Glutamatergic neuron (in vitro differentiated cells): ENCODE data around the gene TRRAP. TPM values are rescaled to one million over a fixed set of nuclear protein-coding genes. Genes with fewer than 3 reads are reported as not detected.

ENCODE experiments used
- DNase-seq: peaks from one replicate; pipeline ENCODE4 v3.0.0; 2022
- H3K27ac Mint-ChIP-seq: one replicate; pipeline ENCODE4 v1.8.0; 2020; ENCODE audit warnings: mild to moderate bottlenecking, mixed read lengths, inconsistent platforms; ENCODE audit not compliant: unreplicated experiment
- H3K27me3 Mint-ChIP-seq: one replicate; pipeline ENCODE4 v1.8.0; 2020; ENCODE audit warnings: mild to moderate bottlenecking, moderate library complexity, mixed read lengths, inconsistent platforms; ENCODE audit not compliant: unreplicated experiment
- H3K36me3 Mint-ChIP-seq: one replicate; pipeline ENCODE4 v1.8.0; 2020; ENCODE audit warnings: mild to moderate bottlenecking, mixed read lengths, inconsistent platforms; ENCODE audit not compliant: unreplicated experiment
- H3K4me1 Mint-ChIP-seq: one replicate; pipeline ENCODE4 v1.8.0; 2020; ENCODE audit warnings: mild to moderate bottlenecking, low read depth, mixed read lengths, inconsistent platforms; ENCODE audit not compliant: unreplicated experiment
- H3K4me3 Mint-ChIP-seq: one replicate; pipeline ENCODE4 v1.8.0; 2020; ENCODE audit warnings: mild to moderate bottlenecking, mixed read lengths, inconsistent platforms; ENCODE audit not compliant: unreplicated experiment
- H3K9me3 Mint-ChIP-seq: one replicate; pipeline ENCODE4 v1.8.0; 2020; ENCODE audit warnings: mild to moderate bottlenecking, moderate library complexity, mixed read lengths, inconsistent platforms; ENCODE audit not compliant: unreplicated experiment
- total RNA-seq: library from RNA; stranded (reverse); fragmentation: NEBNext Ultra II Directional; extraction: Animal tissue kit (Norgen Biotek cat#: 25700); gene quantifications from one replicate; pipeline ENCODE4 v1.2.1, GENCODE V29; 2021; ENCODE audit not compliant: unreplicated experiment
- TF ChIP-seq, protein P1 (sequence below): fragments of 200-600 bp; sonication (generic); IDR thresholded peaks from one replicate; pipeline ENCODE4 v1.5.0; 2021; ENCODE audit not compliant: partially characterized antibody, unreplicated experiment

Gene TRRAP
- total RNA-seq, 1 donor from 2014 or later, result 68.7 TPM

GRCh38 chr7:98985406-98985805 is 107.1 kb downstream of the TRRAP start:
- H3K27me3 Mint-ChIP-seq, result peaks cover 3% of the 10 kb centered on the region
- no peak for DNase-seq
- H3K4me3 Mint-ChIP-seq, result no peak overlapping the region
- H3K36me3 Mint-ChIP-seq, result peaks cover 28% of the 10 kb centered on the region
- no peak overlapping the region for H3K27ac Mint-ChIP-seq
- no peaks in the 10 kb centered on the region for H3K4me1 Mint-ChIP-seq
- TF ChIP-seq, protein P1, sequence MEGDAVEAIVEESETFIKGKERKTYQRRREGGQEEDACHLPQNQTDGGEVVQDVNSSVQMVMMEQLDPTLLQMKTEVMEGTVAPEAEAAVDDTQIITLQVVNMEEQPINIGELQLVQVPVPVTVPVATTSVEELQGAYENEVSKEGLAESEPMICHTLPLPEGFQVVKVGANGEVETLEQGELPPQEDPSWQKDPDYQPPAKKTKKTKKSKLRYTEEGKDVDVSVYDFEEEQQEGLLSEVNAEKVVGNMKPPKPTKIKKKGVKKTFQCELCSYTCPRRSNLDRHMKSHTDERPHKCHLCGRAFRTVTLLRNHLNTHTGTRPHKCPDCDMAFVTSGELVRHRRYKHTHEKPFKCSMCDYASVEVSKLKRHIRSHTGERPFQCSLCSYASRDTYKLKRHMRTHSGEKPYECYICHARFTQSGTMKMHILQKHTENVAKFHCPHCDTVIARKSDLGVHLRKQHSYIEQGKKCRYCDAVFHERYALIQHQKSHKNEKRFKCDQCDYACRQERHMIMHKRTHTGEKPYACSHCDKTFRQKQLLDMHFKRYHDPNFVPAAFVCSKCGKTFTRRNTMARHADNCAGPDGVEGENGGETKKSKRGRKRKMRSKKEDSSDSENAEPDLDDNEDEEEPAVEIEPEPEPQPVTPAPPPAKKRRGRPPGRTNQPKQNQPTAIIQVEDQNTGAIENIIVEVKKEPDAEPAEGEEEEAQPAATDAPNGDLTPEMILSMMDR, result no peak
- no peaks in the 10 kb centered on the region for H3K9me3 Mint-ChIP-seq

- H3K4me1 Mint-ChIP-seq, result no peaks in the 10 kb centered on the region
- H3K4me3 Mint-ChIP-seq, result no peak overlapping the region
- H3K36me3 Mint-ChIP-seq, result peaks cover 28% of the 10 kb centered on the region
- no peak overlapping the region for H3K27ac Mint-ChIP-seq
- TF ChIP-seq, protein P1, result no peak
- DNase-seq, result no peak
- H3K9me3 Mint-ChIP-seq, result no peaks in the 10 kb centered on the region
- peaks cover 4% of the 10 kb centered on the region for H3K27me3 Mint-ChIP-seq
Measured at GRCh38 chr7:98985945-98986344, 107.6 kb downstream of the TRRAP start.

GRCh38 chr7:98988641-98989040 is 110.3 kb downstream of the TRRAP start:
- H3K36me3 Mint-ChIP-seq, result peaks cover 28% of the 10 kb centered on the region

DNA sequence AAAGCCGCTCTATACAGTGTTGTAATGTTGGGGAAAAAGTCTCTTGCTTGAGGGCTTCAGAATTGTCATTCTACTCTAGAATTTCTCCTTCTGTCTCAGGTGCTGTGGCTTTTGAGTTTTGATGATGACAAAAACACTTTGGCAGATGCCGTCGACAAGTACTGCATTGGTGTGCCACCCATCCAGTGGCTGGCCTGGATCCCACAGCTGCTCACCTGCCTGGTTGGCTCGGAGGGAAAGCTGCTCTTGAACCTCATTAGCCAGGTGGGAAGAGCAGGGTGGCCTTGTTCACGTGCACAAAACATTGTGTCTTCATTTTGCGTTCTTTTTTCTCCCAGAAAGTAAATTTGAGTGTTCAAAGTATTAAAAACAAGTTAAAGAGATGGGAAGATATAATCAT is 112.0 kb downstream of the TRRAP start:
- no peak for DNase-seq
- no peaks in the 10 kb centered on the region for H3K9me3 Mint-ChIP-seq
- TF ChIP-seq, protein P1, result no peak

More at GRCh38 chr7:98988641-98989040, 110.3 kb downstream of the TRRAP start:
- Mint-ChIP-seq H3K4me3 (no peak overlapping the region), H3K4me1 (no peaks in the 10 kb centered on the region), H3K27ac (no peak overlapping the region), H3K27me3 (peaks cover 5% of the 10 kb centered on the region), H3K9me3 (no peaks in the 10 kb centered on the region)
- no peak for DNase-seq
- TF ChIP-seq, protein P1, result no peak

DNA sequence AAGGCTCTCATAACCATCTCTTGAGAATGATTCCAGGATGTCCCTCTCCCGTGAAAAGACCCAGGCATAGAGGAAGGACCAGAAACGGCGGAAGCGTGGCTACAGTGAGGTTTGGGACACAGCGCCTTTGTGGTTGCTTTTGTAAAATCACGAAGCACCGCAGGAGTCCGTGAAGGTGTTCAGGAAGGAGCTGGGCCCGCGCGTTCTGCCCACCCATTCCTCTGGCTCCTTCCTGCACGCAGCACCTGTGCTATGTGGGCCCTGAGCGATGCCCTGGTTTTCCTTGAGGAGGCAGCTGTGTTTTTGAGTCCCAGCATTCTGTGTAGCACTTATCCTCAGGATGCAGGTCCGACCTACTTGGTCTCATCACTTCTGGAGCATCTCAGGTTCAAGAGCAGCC is 112.8 kb downstream of the TRRAP start:
- Mint-ChIP-seq H3K9me3 (no peaks in the 10 kb centered on the region), H3K4me3 (no peak overlapping the region), H3K36me3 (peaks cover 13% of the 10 kb centered on the region), H3K27ac (no peak overlapping the region), H3K27me3 (peaks cover 5% of the 10 kb centered on the region), H3K4me1 (no peaks in the 10 kb centered on the region)
- TF ChIP-seq, protein P1, result no peak
- DNase-seq, result no peak

More for the DNA sequence above, 112.0 kb downstream of the TRRAP start:
- Mint-ChIP-seq H3K36me3 (peaks cover 21% of the 10 kb centered on the region), H3K4me1 (no peaks in the 10 kb centered on the region), H3K4me3 (no peak overlapping the region), H3K27me3 (peaks cover 5% of the 10 kb centered on the region), H3K27ac (no peak overlapping the region)
